GM19023 (cell line): ENCODE results near the gene GPR3.

Source experiments
- ATAC-seq: cut with Tn5 transposase; IDR thresholded peaks from one replicate; pipeline ENCODE4 v1.9.1; 2021; ENCODE audit warnings: mild to moderate bottlenecking, moderate library complexity; ENCODE audit not compliant: unreplicated experiment

The GPR3 gene

GRCh38 chr1:27392096-27392777, at the start of gene GPR3:
Gene GPR3, plus strand, starts transcription at chr1:27392622. Its CDS starts 1,177 bp downstream, at chr1:27393799.
- peak; percentile 77 for ATAC-seq

GRCh38 chr1:27342778-27343638, 49.4 kb upstream of the GPR3 start:
- ATAC-seq = no peak

- ATAC-seq = no peak
Observed at GRCh38 chr1:27343639-27344025, 48.8 kb upstream of the GPR3 start.

GRCh38 chr1:27345272-27345671, 47.1 kb upstream of the GPR3 start:
- ATAC-seq = no peak

- no peak for ATAC-seq
Observed at GRCh38 chr1:27346357-27346756, 46.1 kb upstream of the GPR3 start.

GRCh38 chr1:27346991-27347624, 45.3 kb upstream of the GPR3 start:
- ATAC-seq = no peak

GRCh38 chr1:27348861-27349783, 43.3 kb upstream of the GPR3 start:
- no peak for ATAC-seq

- ATAC-seq = no peak
Observed at GRCh38 chr1:27349784-27350662, 42.4 kb upstream of the GPR3 start.

- ATAC-seq = no peak
Observed at GRCh38 chr1:27350663-27351540, 41.5 kb upstream of the GPR3 start.

- no peak for ATAC-seq
Observed at GRCh38 chr1:27351541-27352107, 40.8 kb upstream of the GPR3 start.

GRCh38 chr1:27353166-27353565, 39.3 kb upstream of the GPR3 start:
- ATAC-seq = no peak

GRCh38 chr1:27353629-27354028, 38.8 kb upstream of the GPR3 start:
- ATAC-seq = no peak

GRCh38 chr1:27355683-27356082, 36.7 kb upstream of the GPR3 start:
- no peak for ATAC-seq

- no peak for ATAC-seq
Observed at GRCh38 chr1:27356277-27356618, 36.2 kb upstream of the GPR3 start.

GRCh38 chr1:27356619-27357280, 35.7 kb upstream of the GPR3 start:
- ATAC-seq = no peak

- ATAC-seq = no peak
Observed at GRCh38 chr1:27357281-27358037, 35.0 kb upstream of the GPR3 start.
